ENCODE results near the gene RECK. TPM values are rescaled to one million over a fixed set of nuclear protein-coding genes. Genes with fewer than 3 reads are reported as not detected.

The RECK gene
- total RNA-seq, 4 donors from 2014 or later: 7.1 to 20.0 (median 18.6) TPM

DNA sequence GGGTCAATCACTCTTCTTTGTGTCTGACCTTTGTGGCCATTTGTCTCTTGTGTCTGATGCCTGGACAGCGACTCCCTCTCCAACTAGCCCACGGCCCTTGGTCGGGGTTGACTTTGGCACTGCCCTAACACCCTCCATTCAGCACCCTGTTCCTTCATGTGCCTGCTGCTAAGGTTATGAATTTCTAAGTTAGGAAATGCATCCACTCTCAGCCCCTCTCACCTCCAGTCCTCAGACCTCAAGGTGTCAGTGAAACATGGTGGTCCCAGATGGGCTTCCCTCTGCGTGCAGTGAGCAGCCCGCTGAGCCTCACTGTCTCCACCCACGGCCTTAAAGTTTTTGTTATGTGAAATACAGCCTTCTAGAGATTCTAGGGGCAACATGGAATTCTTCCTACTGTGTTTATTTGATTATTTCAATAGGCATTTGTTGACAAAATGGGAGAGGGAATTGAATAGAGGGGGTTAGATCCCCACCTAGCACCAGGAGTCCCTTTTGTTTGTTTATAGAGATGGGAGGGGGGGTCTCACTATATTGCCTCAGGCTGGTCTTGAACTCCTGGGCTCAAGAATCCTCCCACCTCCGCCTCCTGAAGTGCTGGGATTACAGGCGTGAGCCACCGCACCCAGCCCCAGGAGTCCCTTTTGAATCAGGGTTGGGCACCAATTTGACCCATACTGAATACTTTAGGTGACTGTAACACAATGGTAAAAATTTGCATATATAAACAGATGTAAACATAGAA, 98.2 kb downstream of the RECK start:
- WGBS, 2 donors: 87 to 89% methylated on average over 9 of the region's 9 CpGs
- Histone ChIP-seq H3K27me3 (no peaks in the 10 kb centered on the region), H3K36me3 (no peaks in the 10 kb centered on the region), H3K9me3 (no peaks in the 10 kb centered on the region), H3K4me1 (peaks cover 13 to 19% of the 10 kb centered on the region in 2 donors), H3K27ac (no peak overlapping the region), H3K4me3 (replicated peaks in 1 of 3) (no peak overlapping the region)
- DNase-seq: no peak
- TF ChIP-seq, protein P1, sequence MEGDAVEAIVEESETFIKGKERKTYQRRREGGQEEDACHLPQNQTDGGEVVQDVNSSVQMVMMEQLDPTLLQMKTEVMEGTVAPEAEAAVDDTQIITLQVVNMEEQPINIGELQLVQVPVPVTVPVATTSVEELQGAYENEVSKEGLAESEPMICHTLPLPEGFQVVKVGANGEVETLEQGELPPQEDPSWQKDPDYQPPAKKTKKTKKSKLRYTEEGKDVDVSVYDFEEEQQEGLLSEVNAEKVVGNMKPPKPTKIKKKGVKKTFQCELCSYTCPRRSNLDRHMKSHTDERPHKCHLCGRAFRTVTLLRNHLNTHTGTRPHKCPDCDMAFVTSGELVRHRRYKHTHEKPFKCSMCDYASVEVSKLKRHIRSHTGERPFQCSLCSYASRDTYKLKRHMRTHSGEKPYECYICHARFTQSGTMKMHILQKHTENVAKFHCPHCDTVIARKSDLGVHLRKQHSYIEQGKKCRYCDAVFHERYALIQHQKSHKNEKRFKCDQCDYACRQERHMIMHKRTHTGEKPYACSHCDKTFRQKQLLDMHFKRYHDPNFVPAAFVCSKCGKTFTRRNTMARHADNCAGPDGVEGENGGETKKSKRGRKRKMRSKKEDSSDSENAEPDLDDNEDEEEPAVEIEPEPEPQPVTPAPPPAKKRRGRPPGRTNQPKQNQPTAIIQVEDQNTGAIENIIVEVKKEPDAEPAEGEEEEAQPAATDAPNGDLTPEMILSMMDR (IDR thresholded peaks at IDR 0.05): no peak
- intact Hi-C loops (cut with DNase I): no loop called here

DNA sequence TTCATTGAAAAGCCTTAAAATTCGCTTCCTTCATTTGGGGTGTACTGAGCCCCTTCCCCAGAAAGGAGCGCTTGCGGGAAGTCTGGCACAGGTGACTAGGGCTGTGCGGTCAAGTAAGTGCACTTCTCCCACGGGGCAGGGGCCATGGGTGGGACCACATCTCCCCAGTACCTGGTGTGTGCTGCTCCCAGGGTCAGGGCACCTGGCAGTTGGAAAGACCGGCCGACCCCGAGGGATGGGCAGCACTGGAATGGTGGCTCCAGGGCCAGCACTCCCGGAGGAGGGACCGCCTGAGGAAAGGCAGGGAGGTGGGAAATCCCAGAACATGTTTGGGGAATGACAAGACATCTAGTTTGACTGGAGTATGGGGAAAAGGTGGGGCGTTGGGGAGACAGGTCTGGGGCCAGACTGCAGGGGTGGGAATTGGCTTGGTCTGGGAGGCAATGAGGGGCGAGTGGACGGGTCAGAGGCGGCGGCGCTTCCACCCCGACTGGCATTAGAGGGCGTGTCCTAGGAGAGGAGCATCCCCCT, 99.1 kb downstream of the RECK start:
- no peaks in the 10 kb centered on the region for H3K9me3 ChIP-seq
- H3K36me3 ChIP-seq: no peaks in the 10 kb centered on the region
- peak overlapping the region in 1 of 3 donors; percentile 56 for H3K27ac ChIP-seq
- intact Hi-C loops (cut with DNase I): no loop called here
- DNase-seq: no peak
- H3K4me3 ChIP-seq (replicated peaks in 1 of 3): peak overlapping the region in 1 of 3 donors; percentile 85
- H3K4me1 ChIP-seq: peaks cover 15 to 27% of the 10 kb centered on the region in 2 donors
- 14 to 17% methylated on average over 14 to 18 of the region's 18 CpGs for WGBS, 2 donors
- no peak for TF ChIP-seq POLR2A (IDR thresholded peaks at IDR 0.05)
- TF ChIP-seq, protein P1 (IDR thresholded peaks at IDR 0.05): no peak
- H3K27me3 ChIP-seq: no peaks in the 10 kb centered on the region

DNA sequence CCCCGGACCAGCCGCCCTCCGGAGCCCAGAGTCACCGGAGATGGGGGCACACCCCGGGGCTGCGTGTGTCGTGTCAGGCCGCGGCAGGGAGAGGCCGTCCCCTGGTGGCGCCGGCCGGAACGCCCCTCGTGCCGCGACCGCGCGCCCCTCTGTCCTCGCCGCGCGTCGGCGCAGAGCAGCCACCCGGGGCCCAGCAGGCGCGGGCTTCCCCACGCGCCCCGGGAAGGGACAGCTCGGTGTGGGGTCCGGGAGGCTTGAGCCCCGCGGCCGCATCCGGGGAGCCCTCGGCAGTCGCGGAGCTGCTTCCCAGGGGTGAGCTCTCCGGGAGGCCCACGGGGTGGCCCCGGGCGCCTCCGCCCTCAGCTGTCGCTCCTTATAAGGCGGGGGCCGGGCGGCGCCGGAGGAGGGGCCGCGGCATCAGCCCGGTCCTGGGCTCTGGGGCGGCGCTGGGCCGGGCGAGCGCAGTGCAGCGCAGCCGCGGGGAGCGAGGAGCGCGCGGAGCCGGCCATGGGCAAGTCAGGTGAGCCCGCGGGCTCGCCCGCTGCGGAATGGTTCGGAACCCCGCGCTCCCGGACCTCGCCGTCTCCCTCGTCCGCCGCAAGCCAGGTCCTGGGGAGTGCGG, 99.7 kb downstream of the RECK start, which contains the start of gene GLIPR2:
Gene GLIPR2, plus strand, starts transcription at position 462 of the 622 bp plus-strand sequence. Its CDS starts 46 bp downstream, at position 508.
- intact Hi-C loops (cut with DNase I): no loop called here
- no peaks in the 10 kb centered on the region for H3K9me3 ChIP-seq
- 0% methylated on average over 3 of the region's 83 CpGs; no CpG with 5 or more reads in 1 of the 2 donors for WGBS, 2 donors
- H3K4me1 ChIP-seq: peaks cover 18 to 33% of the 10 kb centered on the region in 2 donors
- no peaks in the 10 kb centered on the region for H3K27me3 ChIP-seq
- H3K27ac ChIP-seq: peak within 1 kb of the TSS in 2 of 3 donors; percentile 56 to 67
- H3K4me3 ChIP-seq (replicated peaks in 1 of 3): peak within 1 kb of the TSS; percentile 41 to 85 (median 80)
- TF ChIP-seq POLR2A (IDR thresholded peaks at IDR 0.05): peak in 1 of 2 donors; percentile 86
- TF ChIP-seq, protein P1 (IDR thresholded peaks at IDR 0.05): peak in 3 of 6 experiments; percentile 19 to 30 (median 27)
- peak; percentile 82 for DNase-seq
- H3K36me3 ChIP-seq: no peaks in the 10 kb centered on the region

DNA sequence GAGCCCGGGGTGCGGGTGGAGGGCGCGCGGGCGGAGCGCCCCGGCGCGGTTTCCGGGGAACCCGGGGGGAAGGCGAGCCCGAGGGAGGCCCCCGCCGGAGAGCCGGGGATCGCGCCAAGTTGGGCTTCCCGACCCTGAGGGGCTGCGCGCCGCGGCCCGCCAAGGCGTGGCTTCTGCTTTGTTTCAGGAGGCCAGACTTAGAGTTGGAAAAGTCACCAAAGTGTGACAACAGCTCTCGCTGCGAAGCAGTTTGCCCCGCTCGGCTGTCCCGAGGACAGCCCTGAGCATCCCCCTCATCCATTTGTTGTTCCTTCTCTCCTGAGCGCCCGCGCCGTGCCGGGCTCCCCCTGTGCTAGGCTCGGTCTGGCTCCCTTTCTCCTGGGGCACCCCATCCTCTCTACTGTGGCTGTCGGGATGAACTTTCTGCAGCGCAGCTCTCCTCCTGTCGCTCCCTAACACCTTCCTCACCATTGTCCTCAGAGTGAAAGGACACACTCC, 100.2 kb downstream of the RECK start:
- Histone ChIP-seq H3K27ac (peak overlapping the region in 2 of 3 donors; percentile 56 to 67), H3K27me3 (no peaks in the 10 kb centered on the region), H3K4me1 (peaks cover 18 to 37% of the 10 kb centered on the region in 2 donors), H3K4me3 (replicated peaks in 1 of 3) (peak overlapping the region; percentile 41 to 85 (median 80)), H3K36me3 (no peaks in the 10 kb centered on the region), H3K9me3 (no peaks in the 10 kb centered on the region)
- 2% methylated on average over 14 to 16 of the region's 40 CpGs for WGBS, 2 donors
- intact Hi-C loops (cut with DNase I): no loop called here
- DNase-seq: peak; percentile 31
- TF ChIP-seq, protein P1 (IDR thresholded peaks at IDR 0.05): no peak
- TF ChIP-seq POLR2A (IDR thresholded peaks at IDR 0.05): no peak
